22Rv1 (cell line): ENCODE data around the gene ADCK1.

Experiments used
- H3K27ac ChIP-seq: fragments of 450-650 bp; 2 replicates; pipeline ENCODE4 v1.5.1; 2017
- ZFX ChIP-seq: fragments of 450-650 bp; IDR thresholded peaks from 2 replicates; pipeline ENCODE4 v1.6.1; 2017; ENCODE audit warnings: antibody characterized with exemption, borderline replicate concordance
- TF ChIP-seq, protein P1 (sequence below): fragments of 450-650 bp; IDR thresholded peaks from 2 replicates; pipeline ENCODE4 v1.5.1; 2017; ENCODE audit warnings: mild to moderate bottlenecking

ADCK1 gene

DNA sequence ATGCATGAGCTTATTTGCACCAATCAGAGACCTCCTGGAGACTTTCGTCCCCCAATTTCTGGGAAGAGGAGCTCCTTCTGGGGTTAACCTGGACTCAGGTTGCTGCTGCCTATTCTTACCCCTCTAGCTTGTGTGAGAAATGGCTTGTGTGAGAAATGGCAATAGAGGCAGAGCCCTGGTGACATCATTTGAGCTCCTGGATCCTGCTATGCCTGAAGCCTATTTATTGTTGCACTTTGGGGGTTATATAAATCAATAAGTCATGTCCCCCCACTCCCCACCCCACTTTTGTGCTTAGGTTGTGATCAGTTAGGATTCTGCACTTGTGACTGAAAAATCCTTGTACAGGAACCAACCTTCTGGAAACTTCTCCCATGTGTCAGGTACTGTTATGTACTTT is 167.2 kb downstream of the ADCK1 start:
- no peak for TF ChIP-seq ZFX
- TF ChIP-seq, protein P1, sequence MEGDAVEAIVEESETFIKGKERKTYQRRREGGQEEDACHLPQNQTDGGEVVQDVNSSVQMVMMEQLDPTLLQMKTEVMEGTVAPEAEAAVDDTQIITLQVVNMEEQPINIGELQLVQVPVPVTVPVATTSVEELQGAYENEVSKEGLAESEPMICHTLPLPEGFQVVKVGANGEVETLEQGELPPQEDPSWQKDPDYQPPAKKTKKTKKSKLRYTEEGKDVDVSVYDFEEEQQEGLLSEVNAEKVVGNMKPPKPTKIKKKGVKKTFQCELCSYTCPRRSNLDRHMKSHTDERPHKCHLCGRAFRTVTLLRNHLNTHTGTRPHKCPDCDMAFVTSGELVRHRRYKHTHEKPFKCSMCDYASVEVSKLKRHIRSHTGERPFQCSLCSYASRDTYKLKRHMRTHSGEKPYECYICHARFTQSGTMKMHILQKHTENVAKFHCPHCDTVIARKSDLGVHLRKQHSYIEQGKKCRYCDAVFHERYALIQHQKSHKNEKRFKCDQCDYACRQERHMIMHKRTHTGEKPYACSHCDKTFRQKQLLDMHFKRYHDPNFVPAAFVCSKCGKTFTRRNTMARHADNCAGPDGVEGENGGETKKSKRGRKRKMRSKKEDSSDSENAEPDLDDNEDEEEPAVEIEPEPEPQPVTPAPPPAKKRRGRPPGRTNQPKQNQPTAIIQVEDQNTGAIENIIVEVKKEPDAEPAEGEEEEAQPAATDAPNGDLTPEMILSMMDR, result no peak
- H3K27ac ChIP-seq, result no peak overlapping the region

GRCh38 chr14:77970646-77971045 is 170.7 kb downstream of the ADCK1 start:
- no peak overlapping the region for H3K27ac ChIP-seq
- TF ChIP-seq ZFX, result no peak
- TF ChIP-seq, protein P1, result no peak

GRCh38 chr14:77973246-77973645 is 173.3 kb downstream of the ADCK1 start:
- H3K27ac ChIP-seq, result no peak overlapping the region
- TF ChIP-seq ZFX, result no peak
- TF ChIP-seq, protein P1, result no peak

- no peak overlapping the region for H3K27ac ChIP-seq
- no peak for TF ChIP-seq ZFX
- TF ChIP-seq, protein P1, result no peak
Measured at GRCh38 chr14:77976591-77976990, 176.7 kb downstream of the ADCK1 start.

GRCh38 chr14:77979171-77979570 is 179.3 kb downstream of the ADCK1 start:
- TF ChIP-seq, protein P1, result no peak
- TF ChIP-seq ZFX, result no peak
- no peak overlapping the region for H3K27ac ChIP-seq

DNA sequence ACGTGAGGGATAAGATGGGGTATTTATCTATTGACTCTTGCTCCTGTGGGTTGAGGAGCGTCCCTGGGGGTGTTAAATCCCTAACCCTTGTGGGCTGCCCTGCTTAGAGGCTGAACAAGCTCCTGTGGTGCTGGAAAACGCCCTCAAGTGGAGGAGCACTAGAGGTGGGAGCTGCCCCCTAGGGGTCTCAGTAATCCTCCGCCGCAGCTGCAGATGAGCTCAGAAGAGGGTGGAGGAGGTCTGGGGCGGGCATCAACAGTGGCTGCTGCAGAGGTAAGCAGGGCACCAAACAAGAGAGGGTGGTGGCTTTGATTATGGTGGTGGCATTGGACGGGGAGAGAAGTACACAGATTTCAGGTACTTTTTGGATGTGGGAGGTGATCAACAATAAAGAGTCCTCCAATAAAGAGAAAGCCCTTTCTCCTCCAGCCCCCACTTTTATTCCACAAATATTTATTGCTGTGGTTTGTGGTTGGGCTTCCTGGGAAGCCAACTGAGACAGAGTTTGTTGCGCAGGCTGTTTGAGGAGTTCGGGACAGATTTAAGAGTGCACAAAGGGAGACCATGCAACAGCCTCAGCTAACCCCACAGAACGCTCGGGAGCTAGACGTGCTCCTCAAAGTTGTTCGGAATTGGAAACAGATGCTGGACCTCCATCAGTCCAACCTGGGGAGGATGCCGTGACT is 179.9 kb downstream of the ADCK1 start:
- no peak for TF ChIP-seq ZFX
- TF ChIP-seq, protein P1, result no peak
- no peak overlapping the region for H3K27ac ChIP-seq

- H3K27ac ChIP-seq, result no peak overlapping the region
- TF ChIP-seq, protein P1, result no peak
- no peak for TF ChIP-seq ZFX
Measured at GRCh38 chr14:77980475-77981321, 180.8 kb downstream of the ADCK1 start.
